ENCODE results near the gene CD52.
A peak's percentile ranks its signal among the peaks of the same experiment; 100 is the strongest.

CD52 gene

GRCh38 chr1:26357121-26357602, 39.4 kb downstream of the CD52 start:
- DNase-seq, result no peak

- DNase-seq, result peak; percentile 71 to 76
Observed at GRCh38 chr1:26358411-26359384, 40.9 kb downstream of the CD52 start.

GRCh38 chr1:26359981-26360806, 42.4 kb downstream of the CD52 start:
- peak; percentile 30 to 33 for DNase-seq

GRCh38 chr1:26360807-26361604, 43.2 kb downstream of the CD52 start:
- DNase-seq, result no peak

GRCh38 chr1:26361605-26362122, 43.9 kb downstream of the CD52 start:
- DNase-seq, result no peak

- DNase-seq, result no peak
Observed at GRCh38 chr1:26362331-26362730, 44.6 kb downstream of the CD52 start.

- peak; percentile 80 to 83 for DNase-seq
Observed at GRCh38 chr1:26363549-26364448, 46.0 kb downstream of the CD52 start.

- DNase-seq, result no peak
Observed at GRCh38 chr1:26364956-26365355, 47.2 kb downstream of the CD52 start.

GRCh38 chr1:26367441-26367840, 49.7 kb downstream of the CD52 start:
- DNase-seq, result no peak

- no peak for DNase-seq
Observed at GRCh38 chr1:26368006-26368405, 50.2 kb downstream of the CD52 start.

GRCh38 chr1:26368486-26368885, 50.7 kb downstream of the CD52 start:
- DNase-seq, result no peak
